Peyer's patch (tissue), 4 donors: ENCODE data around the gene SCG3. TPM values are rescaled to one million over a fixed set of nuclear protein-coding genes. Genes with fewer than 3 reads are reported as not detected.

Source experiments
- DNase-seq, 3 donors: peaks; one replicate each; pipeline ENCODE4 v3.0.0-alpha.2; 2017 to 2019
- H3K27ac ChIP-seq, 4 donors: fragments of 200-600 bp; sonication (generic); one replicate each; pipeline ENCODE4 v1.5.1; 2016 to 2019
- H3K27me3 ChIP-seq, 2 donors: fragments of 200-600 bp; sonication (generic); one replicate each; pipeline ENCODE4 v1.5.1; 2019
- H3K36me3 ChIP-seq, 3 donors: fragments of 200-600 bp; sonication (generic); one replicate each; pipeline ENCODE4 v1.5.1; 2016 to 2019
- H3K4me1 ChIP-seq, 4 donors: fragments of 200-600 bp; sonication (generic); one replicate each; pipeline ENCODE4 v1.5.1; 2016 to 2019
- H3K4me3 ChIP-seq, 4 donors: fragments of 200-600 bp; sonication (generic); 1 replicate in 3 of 4; 2 replicates in 1 of 4; pipeline ENCODE4 v1.5.1; 2016 to 2019; ENCODE audit warnings: mild to moderate bottlenecking in 1 of 4
- H3K9me3 ChIP-seq, 4 donors: fragments of 200-600 bp; sonication (generic); one replicate each; pipeline ENCODE4 v1.5.1; 2016 to 2019; ENCODE audit warnings: mild to moderate bottlenecking in 1 of 4
- CTCF ChIP-seq, 6 experiments: fragments of 450-650 bp in 4 of 6; fragments of 200-600 bp in 2 of 6; sonication (generic) in 1 of 6; IDR thresholded peaks; one replicate each; pipeline ENCODE4 v1.5.1; 2017 to 2019; ENCODE audit warnings: antibody characterized with exemption in 6 of 6, mild to moderate bottlenecking in 3 of 6, moderate library complexity in 1 of 6
- POLR2A ChIP-seq, 2 donors: fragments of 450-650 bp; IDR thresholded peaks; one replicate each; pipeline ENCODE4 v1.5.1; 2017; ENCODE audit warnings: antibody characterized with exemption in 2 of 2, mild to moderate bottlenecking in 2 of 2, moderate library complexity in 2 of 2
- total RNA-seq, 4 donors: library from RNA; depleted of rRNA; stranded (reverse); fragments of >200 nt; gene quantifications; one replicate each; pipeline ENCODE4 v1.1.0, GENCODE V29; 2016

Gene SCG3
- total RNA-seq, 4 donors from 2014 or later, result 0.40 to 1.7 (median 0.95) TPM

GRCh38 chr15:51718219-51718618 lies 36.9 kb downstream of the SCG3 start:
- Histone ChIP-seq H3K4me1 (peaks cover 0 to 7% (median 3%) of the 10 kb centered on the region in 4 donors), H3K27me3 (no peaks in the 10 kb centered on the region), H3K27ac (peak overlapping the region in 2 of 4 donors; percentile 62 to 65), H3K36me3 (no peaks in the 10 kb centered on the region), H3K9me3 (no peaks in the 10 kb centered on the region), H3K4me3 (no peak overlapping the region)
- DNase-seq, result no peak
- no peak for TF ChIP-seq POLR2A (IDR thresholded peaks at IDR 0.05)
- no peak for TF ChIP-seq CTCF (IDR thresholded peaks at IDR 0.05)

GRCh38 chr15:51718746-51719145 lies 37.4 kb downstream of the SCG3 start:
- Histone ChIP-seq H3K27me3 (no peaks in the 10 kb centered on the region), H3K4me3 (no peak overlapping the region), H3K27ac (peak overlapping the region in 2 of 4 donors; percentile 62 to 65), H3K9me3 (no peaks in the 10 kb centered on the region), H3K4me1 (peaks cover 0 to 7% (median 3%) of the 10 kb centered on the region in 4 donors), H3K36me3 (no peaks in the 10 kb centered on the region)
- no peak for DNase-seq
- TF ChIP-seq POLR2A (IDR thresholded peaks at IDR 0.05) (no peak), CTCF (IDR thresholded peaks at IDR 0.05) (no peak)

- Histone ChIP-seq H3K9me3 (no peaks in the 10 kb centered on the region), H3K27me3 (no peaks in the 10 kb centered on the region), H3K4me1 (peaks cover 0 to 13% (median 3%) of the 10 kb centered on the region in 4 donors), H3K27ac (peak overlapping the region in 3 of 4 donors; percentile 9 to 65 (median 62)), H3K36me3 (no peaks in the 10 kb centered on the region), H3K4me3 (no peak overlapping the region)
- DNase-seq, result peak in 1 of 3 donors; percentile 56
- no peak for TF ChIP-seq CTCF (IDR thresholded peaks at IDR 0.05)
- no peak for TF ChIP-seq POLR2A (IDR thresholded peaks at IDR 0.05)
Observed at GRCh38 chr15:51720201-51720995, 39.1 kb downstream of the SCG3 start.

- no peaks in the 10 kb centered on the region for H3K36me3 ChIP-seq
- no peak for TF ChIP-seq CTCF (IDR thresholded peaks at IDR 0.05)
- TF ChIP-seq POLR2A (IDR thresholded peaks at IDR 0.05), result no peak
- no peaks in the 10 kb centered on the region for H3K9me3 ChIP-seq
- peak overlapping the region in 3 of 4 donors; percentile 9 to 65 (median 32) for H3K27ac ChIP-seq
- H3K4me1 ChIP-seq, result peaks cover 0 to 19% (median 5%) of the 10 kb centered on the region in 4 donors
- DNase-seq, result no peak
- H3K27me3 ChIP-seq, result no peaks in the 10 kb centered on the region
- H3K4me3 ChIP-seq, result no peak overlapping the region
Observed at GRCh38 chr15:51721199-51721960, 40.1 kb downstream of the SCG3 start.

GRCh38 chr15:51724199-51724598 lies 42.9 kb downstream of the SCG3 start:
- no peak for TF ChIP-seq CTCF (IDR thresholded peaks at IDR 0.05)
- no peak for TF ChIP-seq POLR2A (IDR thresholded peaks at IDR 0.05)
- peaks cover 0 to 20% (median 3%) of the 10 kb centered on the region in 4 donors for H3K4me1 ChIP-seq
- DNase-seq, result no peak
- H3K27ac ChIP-seq, result no peak overlapping the region
- no peaks in the 10 kb centered on the region for H3K36me3 ChIP-seq
- no peak overlapping the region for H3K4me3 ChIP-seq
- H3K9me3 ChIP-seq, result no peaks in the 10 kb centered on the region
- H3K27me3 ChIP-seq, result no peaks in the 10 kb centered on the region
